Thoracic aorta (tissue), 2 donors: ENCODE measurements around the gene MYLK. TPM values are rescaled to one million over a fixed set of nuclear protein-coding genes. Genes with fewer than 3 reads are reported as not detected.
A peak's percentile ranks its signal among the peaks of the same experiment; 100 is the strongest.

Experiments
- ATAC-seq: fragments of 150-250 bp; one replicate; pipeline ENCODE4 v1.8.0; 2017; ENCODE audit warnings: low read depth; ENCODE audit not compliant: insufficient number of reproducible peaks, low FRiP score
- DNase-seq: peaks from one replicate; pipeline ENCODE4 v3.0.0-alpha.2; 2020; ENCODE audit warnings: low spot score
- H3K27ac ChIP-seq, 2 donors: fragments of 200-600 bp; sonication (generic); 1 replicate in 1 of 2; 2 replicates in 1 of 2; pipeline ENCODE4 v1.5.1; 2016; ENCODE audit warnings: mild to moderate bottlenecking in 2 of 2, moderate library complexity in 2 of 2
- H3K27me3 ChIP-seq: fragments of 200-600 bp; sonication (generic); replicated peaks from 2 replicates; pipeline ENCODE4 v1.6.0; 2016; ENCODE audit warnings: mild to moderate bottlenecking; ENCODE audit not compliant: insufficient read depth
- H3K36me3 ChIP-seq: fragments of 200-600 bp; sonication (generic); one replicate; pipeline ENCODE4 v1.5.1; 2016
- H3K4me1 ChIP-seq, 2 donors: fragments of 200-600 bp; sonication (generic); 1 replicate in 1 of 2; 2 replicates in 1 of 2; pipeline versions ENCODE4 v1.5.1 to v1.6.0; 2016; ENCODE audit warnings: low read depth in 2 of 2, mild to moderate bottlenecking in 1 of 2; ENCODE audit not compliant: control insufficient read depth in 1 of 2
- H3K4me3 ChIP-seq: fragments of 200-600 bp; sonication (generic); 2 replicates; pipeline ENCODE4 v1.5.1; 2016; ENCODE audit warnings: mild to moderate bottlenecking
- H3K9me3 ChIP-seq: fragments of 200-600 bp; sonication (generic); 2 replicates; pipeline ENCODE4 v1.5.1; 2016
- CTCF ChIP-seq: fragments of 200-600 bp; sonication (generic); IDR thresholded peaks from one replicate; pipeline ENCODE4 v1.5.1; 2019; ENCODE audit warnings: antibody characterized with exemption
- total RNA-seq, 2 donors: library from RNA; depleted of rRNA; stranded (reverse); fragments of >200 nt; gene quantifications; one replicate each; pipeline versions ENCODE4 v1.1.0 to v1.2.3, GENCODE V29; 2016

MYLK gene
- total RNA-seq, 2 donors from 2014 or later = 483 to 563 TPM

- peak overlapping the region in 1 of 2 donors; percentile 25 for H3K27ac ChIP-seq
- TF ChIP-seq CTCF = no peak
- H3K9me3 ChIP-seq = no peaks in the 10 kb centered on the region
- no peak for DNase-seq
- H3K27me3 ChIP-seq = no peaks in the 10 kb centered on the region
- no peak overlapping the region for H3K4me3 ChIP-seq
- no peak for ATAC-seq
- H3K36me3 ChIP-seq = peaks cover 60% of the 10 kb centered on the region
- peaks cover under 1 to 51% of the 10 kb centered on the region in 2 donors for H3K4me1 ChIP-seq
Observed at GRCh38 chr3:123626881-123627280, 257.3 kb downstream of the MYLK start.

GRCh38 chr3:123624302-123624701, 259.8 kb downstream of the MYLK start:
- peaks cover 11 to 60% of the 10 kb centered on the region in 2 donors for H3K4me1 ChIP-seq
- peaks cover 48% of the 10 kb centered on the region for H3K36me3 ChIP-seq
- ATAC-seq = no peak
- H3K27ac ChIP-seq = peak overlapping the region in 1 of 2 donors; percentile 15
- no peaks in the 10 kb centered on the region for H3K27me3 ChIP-seq
- no peak for DNase-seq
- no peak overlapping the region for H3K4me3 ChIP-seq
- TF ChIP-seq CTCF = no peak
- H3K9me3 ChIP-seq = no peaks in the 10 kb centered on the region

GRCh38 chr3:123623346-123623880, 260.7 kb downstream of the MYLK start:
- no peaks in the 10 kb centered on the region for H3K9me3 ChIP-seq
- peak overlapping the region in 1 of 2 donors; percentile 12 for H3K27ac ChIP-seq
- H3K4me3 ChIP-seq = no peak overlapping the region
- H3K27me3 ChIP-seq = no peaks in the 10 kb centered on the region
- peaks cover 19 to 58% of the 10 kb centered on the region in 2 donors for H3K4me1 ChIP-seq
- H3K36me3 ChIP-seq = peaks cover 39% of the 10 kb centered on the region
- ATAC-seq = no peak
- no peak for DNase-seq
- no peak for TF ChIP-seq CTCF

- no peak for TF ChIP-seq CTCF
- peak overlapping the region in 1 of 2 donors; percentile 12 for H3K27ac ChIP-seq
- no peak overlapping the region for H3K4me3 ChIP-seq
- no peaks in the 10 kb centered on the region for H3K9me3 ChIP-seq
- DNase-seq = no peak
- peaks cover 44% of the 10 kb centered on the region for H3K36me3 ChIP-seq
- peaks cover 26 to 64% of the 10 kb centered on the region in 2 donors for H3K4me1 ChIP-seq
- no peaks in the 10 kb centered on the region for H3K27me3 ChIP-seq
- no peak for ATAC-seq
Observed at GRCh38 chr3:123622766-123623165, 261.4 kb downstream of the MYLK start.

- Histone ChIP-seq H3K36me3 (peaks cover 46% of the 10 kb centered on the region), H3K9me3 (no peaks in the 10 kb centered on the region), H3K4me1 (peaks cover 35 to 74% of the 10 kb centered on the region in 2 donors), H3K27me3 (no peaks in the 10 kb centered on the region), H3K4me3 (no peak overlapping the region), H3K27ac (peak overlapping the region in 1 of 2 donors; percentile 12)
- no peak for TF ChIP-seq CTCF
- DNase-seq (no peak), ATAC-seq (no peak)
Observed at GRCh38 chr3:123621850-123622189, 262.3 kb downstream of the MYLK start.
